Vagina (tissue), 2 donors: Measurements from ENCODE around the gene PTPRE. TPM values are rescaled to one million over a fixed set of nuclear protein-coding genes. Genes with fewer than 3 reads are reported as not detected.

Source experiments
- DNase-seq, 2 donors: peaks; one replicate each; pipeline ENCODE4 v3.0.0-alpha.2; 2017; ENCODE audit errors: extremely low spot score in 2 of 2
- H3K27ac ChIP-seq: fragments of 200-600 bp; sonication (generic); one replicate; pipeline ENCODE4 v1.5.1; 2019
- H3K27me3 ChIP-seq: fragments of 200-600 bp; sonication (generic); one replicate; pipeline ENCODE4 v1.5.1; 2019
- H3K36me3 ChIP-seq, 2 donors: fragments of 200-600 bp; sonication (generic); one replicate each; pipeline ENCODE4 v1.5.1; 2017 to 2019
- H3K4me1 ChIP-seq: fragments of 200-600 bp; sonication (generic); one replicate; pipeline ENCODE4 v1.5.1; 2019
- H3K4me3 ChIP-seq, 2 donors: fragments of 200-600 bp; sonication (generic); 1 replicate in 1 of 2; 2 replicates in 1 of 2; pipeline ENCODE4 v1.5.1; 2016 to 2019
- H3K9me3 ChIP-seq: fragments of 200-600 bp; sonication (generic); one replicate; pipeline ENCODE4 v1.5.1; 2019
- POLR2A ChIP-seq, 2 donors: fragments of 450-650 bp; IDR thresholded peaks; one replicate each; pipeline ENCODE4 v1.6.1; 2017; ENCODE audit warnings: antibody characterized with exemption in 2 of 2, mild to moderate bottlenecking in 2 of 2, moderate library complexity in 2 of 2
- POLR2AphosphoS5 ChIP-seq, 2 donors: sonication (generic); formaldehyde crosslinking; IDR thresholded peaks; one replicate each; pipeline ENCODE4 v1.9.0; 2017; ENCODE audit warnings: antibody characterized with exemption in 2 of 2, mild to moderate bottlenecking in 2 of 2, low read depth in 1 of 2; ENCODE audit not compliant: insufficient read depth in 1 of 2
- intact Hi-C: fragments of 100-400 bp; cut with DNase I; formaldehyde crosslinking; loops from one replicate; pipeline ENCODE4 v1.15.1; 2023
- total RNA-seq: library from RNA; depleted of rRNA; stranded (reverse); fragments of >200 nt; gene quantifications from one replicate; pipeline ENCODE4 v1.2.3, GENCODE V29; 2016
- TF ChIP-seq, protein P1 (sequence below), 3 experiments: fragments of 450-650 bp in 2 of 3; fragments of 200-600 bp in 1 of 3; sonication (generic) in 1 of 3; IDR thresholded peaks; one replicate each; pipeline ENCODE4 v1.5.1; 2017 to 2019; ENCODE audit warnings: antibody characterized with exemption in 3 of 3, mild to moderate bottlenecking in 2 of 3, moderate library complexity in 2 of 3

Gene PTPRE
- total RNA-seq, 1 donor from 2014 or later, result 77.6 TPM

DNA sequence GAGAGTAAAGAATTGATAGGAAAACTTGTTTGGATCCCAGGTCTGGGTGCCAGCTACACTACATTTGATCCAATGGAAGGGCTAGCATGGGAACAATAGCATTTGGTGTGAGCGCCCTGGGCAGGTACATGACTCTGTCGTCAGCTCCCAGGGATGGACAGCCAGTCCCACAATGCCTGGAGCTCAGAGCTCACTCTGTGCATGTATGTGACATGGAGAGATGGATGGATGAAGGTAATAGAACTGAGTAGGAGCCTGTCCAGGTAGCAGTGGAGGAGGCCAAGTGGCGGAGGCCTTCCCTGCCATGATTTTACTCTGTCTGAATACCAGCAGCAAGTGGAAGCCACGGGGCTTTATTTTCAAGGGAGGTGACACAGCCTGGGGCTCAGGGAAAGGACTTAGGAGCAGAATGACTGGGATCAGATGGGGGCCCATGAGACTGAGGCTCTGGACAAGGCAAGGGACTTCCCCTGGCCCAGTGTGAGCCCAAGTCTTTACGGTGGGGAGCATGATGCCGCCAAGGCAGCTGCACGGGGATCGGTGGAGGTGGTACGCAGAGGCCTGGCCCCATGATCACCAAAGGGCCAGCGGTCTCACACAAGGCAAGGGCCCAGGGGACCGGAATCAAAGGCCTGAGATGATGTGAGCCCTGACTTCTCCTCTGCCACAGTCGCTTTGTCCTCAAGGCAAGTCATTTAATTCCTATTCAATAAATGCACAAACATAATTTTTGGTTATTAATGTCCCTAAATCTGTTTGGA is 5.9 kb downstream of the PTPRE start:
- Histone ChIP-seq H3K4me1 (peaks cover 11% of the 10 kb centered on the region), H3K4me3 (no peak overlapping the region), H3K27ac (no peak overlapping the region), H3K9me3 (no peaks in the 10 kb centered on the region), H3K36me3 (no peaks in the 10 kb centered on the region), H3K27me3 (no peaks in the 10 kb centered on the region)
- no peak for TF ChIP-seq POLR2AphosphoS5 (IDR thresholded peaks at IDR 0.05; ENCODE audit: insufficient read depth in 1 of 2, low read depth in 1 of 2)
- no peak for TF ChIP-seq POLR2A (IDR thresholded peaks at IDR 0.05)
- TF ChIP-seq, protein P1, sequence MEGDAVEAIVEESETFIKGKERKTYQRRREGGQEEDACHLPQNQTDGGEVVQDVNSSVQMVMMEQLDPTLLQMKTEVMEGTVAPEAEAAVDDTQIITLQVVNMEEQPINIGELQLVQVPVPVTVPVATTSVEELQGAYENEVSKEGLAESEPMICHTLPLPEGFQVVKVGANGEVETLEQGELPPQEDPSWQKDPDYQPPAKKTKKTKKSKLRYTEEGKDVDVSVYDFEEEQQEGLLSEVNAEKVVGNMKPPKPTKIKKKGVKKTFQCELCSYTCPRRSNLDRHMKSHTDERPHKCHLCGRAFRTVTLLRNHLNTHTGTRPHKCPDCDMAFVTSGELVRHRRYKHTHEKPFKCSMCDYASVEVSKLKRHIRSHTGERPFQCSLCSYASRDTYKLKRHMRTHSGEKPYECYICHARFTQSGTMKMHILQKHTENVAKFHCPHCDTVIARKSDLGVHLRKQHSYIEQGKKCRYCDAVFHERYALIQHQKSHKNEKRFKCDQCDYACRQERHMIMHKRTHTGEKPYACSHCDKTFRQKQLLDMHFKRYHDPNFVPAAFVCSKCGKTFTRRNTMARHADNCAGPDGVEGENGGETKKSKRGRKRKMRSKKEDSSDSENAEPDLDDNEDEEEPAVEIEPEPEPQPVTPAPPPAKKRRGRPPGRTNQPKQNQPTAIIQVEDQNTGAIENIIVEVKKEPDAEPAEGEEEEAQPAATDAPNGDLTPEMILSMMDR (IDR thresholded peaks at IDR 0.05), result no peak
- DNase-seq, result no peak
- intact Hi-C loops, result no loop called here

DNA sequence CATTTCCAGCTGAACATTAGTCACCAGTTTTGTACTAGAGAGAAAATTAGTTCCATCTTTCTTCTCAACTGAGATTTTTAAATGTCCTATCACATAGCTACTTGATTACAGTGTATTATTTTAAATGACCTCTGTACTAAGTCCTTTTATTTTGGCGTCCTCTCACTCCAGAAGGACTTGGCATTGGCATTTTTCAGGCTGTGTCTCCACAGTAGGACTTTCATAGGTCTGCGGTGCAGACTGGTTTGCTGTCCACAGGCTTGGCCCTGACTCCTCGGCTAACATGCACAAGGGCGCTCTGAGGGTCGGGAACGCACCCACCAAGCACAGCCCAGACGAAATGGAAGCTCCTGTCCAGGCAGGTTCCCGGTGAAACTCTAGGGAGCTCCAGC is 6.5 kb downstream of the PTPRE start:
- Histone ChIP-seq H3K27me3 (no peaks in the 10 kb centered on the region), H3K9me3 (no peaks in the 10 kb centered on the region), H3K27ac (no peak overlapping the region), H3K4me1 (peaks cover 5% of the 10 kb centered on the region), H3K4me3 (no peak overlapping the region), H3K36me3 (no peaks in the 10 kb centered on the region)
- TF ChIP-seq, protein P1 (IDR thresholded peaks at IDR 0.05), result no peak
- no peak for TF ChIP-seq POLR2A (IDR thresholded peaks at IDR 0.05)
- TF ChIP-seq POLR2AphosphoS5 (IDR thresholded peaks at IDR 0.05; ENCODE audit: insufficient read depth in 1 of 2, low read depth in 1 of 2), result no peak
- no peak for DNase-seq
- intact Hi-C loops, result no loop called here

DNA sequence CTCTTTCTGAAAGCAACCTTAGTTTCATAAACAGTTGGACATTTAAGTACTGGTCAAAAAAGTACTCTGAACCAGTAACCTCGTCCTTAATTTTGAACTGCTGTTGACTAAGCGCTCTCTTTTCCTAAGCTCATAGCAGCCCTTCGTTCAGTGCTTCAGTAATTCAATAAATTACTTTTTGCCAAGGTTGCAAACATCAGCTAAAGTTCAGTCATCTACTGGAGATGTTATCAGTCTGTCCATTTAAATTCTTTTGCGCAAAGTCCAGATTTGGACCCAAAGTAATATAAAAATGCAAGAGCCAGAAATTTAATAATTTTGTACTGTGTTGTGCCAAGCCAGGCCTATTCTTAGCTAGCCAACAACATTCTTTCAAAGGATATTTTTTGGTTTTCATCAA is 8.4 kb downstream of the PTPRE start:
- H3K27me3 ChIP-seq, result no peaks in the 10 kb centered on the region
- H3K4me3 ChIP-seq, result no peak overlapping the region
- H3K36me3 ChIP-seq, result no peaks in the 10 kb centered on the region
- DNase-seq, result no peak
- no peaks in the 10 kb centered on the region for H3K9me3 ChIP-seq
- TF ChIP-seq, protein P1 (IDR thresholded peaks at IDR 0.05), result no peak
- no peak for TF ChIP-seq POLR2AphosphoS5 (IDR thresholded peaks at IDR 0.05; ENCODE audit: insufficient read depth in 1 of 2, low read depth in 1 of 2)
- TF ChIP-seq POLR2A (IDR thresholded peaks at IDR 0.05), result no peak
- no peak overlapping the region for H3K27ac ChIP-seq
- intact Hi-C loops, result no loop called here
- no peaks in the 10 kb centered on the region for H3K4me1 ChIP-seq

DNA sequence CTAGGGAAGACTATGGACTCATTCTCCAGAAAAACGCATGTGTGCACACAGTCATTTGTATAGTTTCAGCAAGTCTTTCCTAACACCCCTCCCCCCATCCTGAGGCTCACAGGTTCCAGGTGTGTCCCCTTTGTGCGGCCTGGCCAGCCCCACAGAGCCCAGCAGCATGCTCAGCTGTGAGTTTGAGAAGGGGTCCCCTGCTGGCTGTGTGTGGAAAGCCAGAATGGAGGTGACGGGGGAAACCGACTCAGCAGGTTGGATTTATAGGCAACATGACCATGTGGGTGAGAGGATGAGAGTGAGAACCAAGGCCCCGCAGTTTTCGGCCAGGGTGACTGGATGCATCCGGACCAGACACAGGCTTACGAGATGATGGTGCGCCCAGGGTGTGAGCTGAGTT is 9.9 kb downstream of the PTPRE start:
- TF ChIP-seq POLR2AphosphoS5 (IDR thresholded peaks at IDR 0.05; ENCODE audit: insufficient read depth in 1 of 2, low read depth in 1 of 2), result no peak
- H3K4me1 ChIP-seq, result no peaks in the 10 kb centered on the region
- intact Hi-C loops, result no loop called here
- no peak for DNase-seq
- no peak overlapping the region for H3K4me3 ChIP-seq
- H3K36me3 ChIP-seq, result no peaks in the 10 kb centered on the region
- no peaks in the 10 kb centered on the region for H3K9me3 ChIP-seq
- H3K27me3 ChIP-seq, result no peaks in the 10 kb centered on the region
- H3K27ac ChIP-seq, result no peak overlapping the region

DNA sequence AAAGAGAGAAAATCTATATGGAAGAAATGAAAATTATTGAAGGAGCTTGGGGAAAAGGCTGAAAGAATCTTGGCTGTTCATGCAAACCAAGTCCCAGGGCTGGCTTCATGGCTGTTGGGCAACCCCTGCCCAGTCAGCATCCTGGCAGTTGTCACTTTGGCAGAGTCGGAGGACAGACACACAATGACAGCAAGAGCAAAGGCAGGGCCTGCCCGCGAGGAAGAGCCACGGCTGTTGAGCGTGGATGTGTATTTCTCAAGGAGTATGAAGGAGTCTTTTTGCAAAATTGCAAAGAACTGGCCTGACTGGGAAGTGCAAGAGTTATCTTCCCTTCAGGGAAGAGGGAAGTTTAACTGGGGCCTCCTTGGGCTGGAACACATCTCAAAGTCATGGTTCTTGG is 11.7 kb downstream of the PTPRE start:
- H3K4me3 ChIP-seq, result no peak overlapping the region
- no peaks in the 10 kb centered on the region for H3K9me3 ChIP-seq
- H3K36me3 ChIP-seq, result no peaks in the 10 kb centered on the region
- TF ChIP-seq, protein P1 (IDR thresholded peaks at IDR 0.05), result no peak
- intact Hi-C loops, result no loop called here
- H3K4me1 ChIP-seq, result no peaks in the 10 kb centered on the region
- H3K27me3 ChIP-seq, result no peaks in the 10 kb centered on the region
- H3K27ac ChIP-seq, result no peak overlapping the region
- DNase-seq, result no peak
